Vagina (tissue), 2 donors: Measurements from ENCODE around the gene PSMD8. TPM values are rescaled to one million over a fixed set of nuclear protein-coding genes. Genes with fewer than 3 reads are reported as not detected.
A peak's percentile ranks its signal among the peaks of the same experiment; 100 is the strongest.
"Not testable (repeated sequence)": the region's sequence is repeated elsewhere in the genome, so short reads cannot be mapped to it uniquely, and the experiment has no call there.

Source experiments
- DNase-seq, 2 donors: peaks; one replicate each; pipeline ENCODE4 v3.0.0-alpha.2; 2017; ENCODE audit errors: extremely low spot score in 2 of 2
- H3K27ac ChIP-seq: fragments of 200-600 bp; sonication (generic); one replicate; pipeline ENCODE4 v1.5.1; 2019
- H3K27me3 ChIP-seq: fragments of 200-600 bp; sonication (generic); one replicate; pipeline ENCODE4 v1.5.1; 2019
- H3K36me3 ChIP-seq, 2 donors: fragments of 200-600 bp; sonication (generic); one replicate each; pipeline ENCODE4 v1.5.1; 2017 to 2019
- H3K4me1 ChIP-seq: fragments of 200-600 bp; sonication (generic); one replicate; pipeline ENCODE4 v1.5.1; 2019
- H3K4me3 ChIP-seq, 2 donors: fragments of 200-600 bp; sonication (generic); 1 replicate in 1 of 2; 2 replicates in 1 of 2; pipeline ENCODE4 v1.5.1; 2016 to 2019
- H3K9me3 ChIP-seq: fragments of 200-600 bp; sonication (generic); one replicate; pipeline ENCODE4 v1.5.1; 2019
- CTCF ChIP-seq, 3 experiments: fragments of 450-650 bp in 2 of 3; fragments of 200-600 bp in 1 of 3; sonication (generic) in 1 of 3; IDR thresholded peaks; one replicate each; pipeline ENCODE4 v1.5.1; 2017 to 2019; ENCODE audit warnings: antibody characterized with exemption in 3 of 3, mild to moderate bottlenecking in 2 of 3, moderate library complexity in 2 of 3
- POLR2A ChIP-seq, 2 donors: fragments of 450-650 bp; IDR thresholded peaks; one replicate each; pipeline ENCODE4 v1.6.1; 2017; ENCODE audit warnings: antibody characterized with exemption in 2 of 2, mild to moderate bottlenecking in 2 of 2, moderate library complexity in 2 of 2
- POLR2AphosphoS5 ChIP-seq, 2 donors: sonication (generic); formaldehyde crosslinking; IDR thresholded peaks; one replicate each; pipeline ENCODE4 v1.9.0; 2017; ENCODE audit warnings: antibody characterized with exemption in 2 of 2, mild to moderate bottlenecking in 2 of 2, low read depth in 1 of 2; ENCODE audit not compliant: insufficient read depth in 1 of 2
- intact Hi-C: fragments of 100-400 bp; cut with DNase I; formaldehyde crosslinking; loops from one replicate; pipeline ENCODE4 v1.15.1; 2023
- total RNA-seq: library from RNA; depleted of rRNA; stranded (reverse); fragments of >200 nt; gene quantifications from one replicate; pipeline ENCODE4 v1.2.3, GENCODE V29; 2016

The PSMD8 gene
- total RNA-seq, 1 donor from 2014 or later = 169 TPM

GRCh38 chr19:38360839-38361631 lies 13.3 kb upstream of the PSMD8 start:
- Histone ChIP-seq H3K27me3 (no peaks in the 10 kb centered on the region), H3K36me3 (no peaks in the 10 kb centered on the region), H3K27ac (no peak overlapping the region), H3K4me3 (peak overlapping the region; percentile 55 to 63), H3K4me1 (peaks cover 18% of the 10 kb centered on the region), H3K9me3 (no peaks in the 10 kb centered on the region)
- no peak for DNase-seq
- TF ChIP-seq CTCF (IDR thresholded peaks at IDR 0.05) = no peak
- no peak for TF ChIP-seq POLR2A (IDR thresholded peaks at IDR 0.05)
- no peak for TF ChIP-seq POLR2AphosphoS5 (IDR thresholded peaks at IDR 0.05; ENCODE audit: insufficient read depth in 1 of 2, low read depth in 1 of 2)
- intact Hi-C loops = no loop called here

GRCh38 chr19:38361633-38362075 lies 12.7 kb upstream of the PSMD8 start:
- Histone ChIP-seq H3K4me3 (peak overlapping the region; percentile 55 to 63), H3K9me3 (no peaks in the 10 kb centered on the region), H3K36me3 (no peaks in the 10 kb centered on the region), H3K27ac (no peak overlapping the region), H3K4me1 (peaks cover 18% of the 10 kb centered on the region), H3K27me3 (no peaks in the 10 kb centered on the region)
- DNase-seq = no peak
- TF ChIP-seq POLR2AphosphoS5 (IDR thresholded peaks at IDR 0.05; ENCODE audit: insufficient read depth in 1 of 2, low read depth in 1 of 2) = no peak
- no peak for TF ChIP-seq CTCF (IDR thresholded peaks at IDR 0.05)
- no peak for TF ChIP-seq POLR2A (IDR thresholded peaks at IDR 0.05)
- intact Hi-C loops = no loop called here

- intact Hi-C loops = no loop called here
- Histone ChIP-seq H3K27me3 (no peaks in the 10 kb centered on the region), H3K36me3 (no peaks in the 10 kb centered on the region), H3K27ac (no peak overlapping the region), H3K4me3 (peak overlapping the region; percentile 55 to 63), H3K9me3 (no peaks in the 10 kb centered on the region), H3K4me1 (peaks cover 18% of the 10 kb centered on the region)
- TF ChIP-seq POLR2AphosphoS5 (IDR thresholded peaks at IDR 0.05; ENCODE audit: insufficient read depth in 1 of 2, low read depth in 1 of 2) (peak; percentile 28 to 51), CTCF (IDR thresholded peaks at IDR 0.05) (no peak)
- DNase-seq = no peak
These were observed 12.1 kb upstream of the PSMD8 start for GRCh38 chr19:38362076-38362945.

GRCh38 chr19:38362946-38363688 lies 11.3 kb upstream of the PSMD8 start:
- H3K4me1 ChIP-seq = peaks cover 18% of the 10 kb centered on the region
- intact Hi-C loops, DNase-seq, H3K27me3 ChIP-seq, H3K27ac ChIP-seq, H3K9me3 ChIP-seq, H3K36me3 ChIP-seq: not testable (repeated sequence)
- H3K4me3 ChIP-seq = peak overlapping the region in 1 of 2 donors; percentile 55

- Histone ChIP-seq H3K27me3 (no peaks in the 10 kb centered on the region), H3K4me1 (peaks cover 11% of the 10 kb centered on the region), H3K36me3 (no peaks in the 10 kb centered on the region), H3K4me3 (no peak overlapping the region), H3K27ac (no peak overlapping the region), H3K9me3 (no peaks in the 10 kb centered on the region)
- intact Hi-C loops = no loop called here
- TF ChIP-seq POLR2A (IDR thresholded peaks at IDR 0.05) = no peak
- no peak for TF ChIP-seq POLR2AphosphoS5 (IDR thresholded peaks at IDR 0.05; ENCODE audit: insufficient read depth in 1 of 2, low read depth in 1 of 2)
- TF ChIP-seq CTCF (IDR thresholded peaks at IDR 0.05) = no peak
- no peak for DNase-seq
These were observed 7.3 kb upstream of the PSMD8 start for GRCh38 chr19:38367041-38367440.
